GM12878 (cell line): ENCODE data around the gene KIRREL3.

Experiments used
- BRCA1 ChIP-seq: IDR thresholded peaks from 2 replicates; pipeline ENCODE4 v1.6.1; 2011; ENCODE audit warnings: low read depth, low read length, improper control_type of control experiment
- CHD2 ChIP-seq: IDR thresholded peaks from 2 replicates; pipeline ENCODE4 v1.6.1; 2011; ENCODE audit warnings: low read depth, low read length, improper control_type of control experiment, borderline replicate concordance
- GABPA ChIP-seq: IDR thresholded peaks from 2 replicates; pipeline ENCODE4 v1.6.1; 2014; ENCODE audit warnings: antibody characterized with exemption, low read depth, mild to moderate bottlenecking, inconsistent platforms
- MTA3 ChIP-seq: IDR thresholded peaks from 2 replicates; pipeline ENCODE4 v1.6.1; 2012; ENCODE audit warnings: low read length, inconsistent platforms, borderline replicate concordance
- NR2C1 ChIP-seq: fragments of 450-650 bp; IDR thresholded peaks from 2 replicates; pipeline ENCODE4 v1.6.1; 2017; ENCODE audit warnings: antibody characterized with exemption, mild to moderate bottlenecking, moderate library complexity
- PAX8 ChIP-seq: fragments of 450-650 bp; IDR thresholded peaks from 2 replicates; pipeline ENCODE4 v1.6.1; 2017; ENCODE audit warnings: mild to moderate bottlenecking, moderate library complexity
- POLR2AphosphoS5 ChIP-seq: IDR thresholded peaks from 2 replicates; pipeline ENCODE4 v1.6.1; 2011; ENCODE audit warnings: mild to moderate bottlenecking, low read length, inconsistent platforms
- RBBP5 ChIP-seq: fragments of 200-600 bp; sonication (generic); conservative IDR thresholded peaks from 2 replicates; pipeline ENCODE4 v1.6.1; 2016
- SP1 ChIP-seq: IDR thresholded peaks from one replicate; pipeline ENCODE4 v1.6.1; 2011; ENCODE audit warnings: low read depth, low read length
- TF ChIP-seq, protein P1 (sequence below), 3 experiments: IDR thresholded peaks in 2 of 3; conservative IDR thresholded peaks in 1 of 3; 2 replicates each; pipeline ENCODE4 v1.5.1; 2011; ENCODE audit warnings: low read depth in 3 of 3, low read length in 3 of 3, mild to moderate bottlenecking in 3 of 3, control low read depth in 2 of 3, moderate library complexity in 2 of 3, inconsistent platforms in 1 of 3, mixed read lengths in 1 of 3; ENCODE audit not compliant: control insufficient read depth in 2 of 3, insufficient read depth in 1 of 3; ENCODE audit errors: extremely low read depth in 1 of 3
- TF ChIP-seq, protein P2 (sequence below): fragments of 450-650 bp; formaldehyde crosslinking; IDR thresholded peaks from 2 replicates; pipeline ENCODE4 v1.4.0; 2020; ENCODE audit warnings: mild to moderate bottlenecking, moderate library complexity

DNA sequence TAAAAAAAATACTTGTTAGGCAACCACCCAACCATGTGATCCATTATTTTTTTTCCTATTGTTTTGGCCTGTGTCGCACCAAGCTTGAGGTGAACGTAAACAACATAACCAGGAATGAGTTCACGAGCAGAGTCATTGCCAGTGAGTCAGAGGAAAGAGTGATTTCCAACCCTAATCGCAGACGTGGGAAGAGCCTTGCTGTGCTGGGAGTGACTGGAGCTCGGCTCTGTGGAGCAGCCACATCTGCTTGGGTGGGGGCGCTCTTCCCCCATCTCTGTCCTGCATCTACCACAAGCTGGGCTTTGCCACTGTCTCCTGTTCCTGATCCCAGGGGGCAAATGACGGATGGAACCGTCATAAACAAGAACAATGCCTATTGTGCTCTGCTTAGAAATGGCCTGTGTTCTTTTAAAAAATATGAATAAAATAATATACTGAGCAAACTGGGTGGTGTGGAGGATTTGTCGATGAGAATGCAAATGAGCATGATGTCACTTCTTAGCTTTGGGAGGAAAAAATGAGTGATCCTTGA, 210.0 kb downstream of the KIRREL3 start:
- TF ChIP-seq MTA3 (no peak), SP1 (no peak), GABPA (no peak), RBBP5 (no peak), BRCA1 (no peak), CHD2 (no peak), PAX8 (no peak), NR2C1 (no peak), POLR2AphosphoS5 (no peak)
- TF ChIP-seq, protein P1, sequence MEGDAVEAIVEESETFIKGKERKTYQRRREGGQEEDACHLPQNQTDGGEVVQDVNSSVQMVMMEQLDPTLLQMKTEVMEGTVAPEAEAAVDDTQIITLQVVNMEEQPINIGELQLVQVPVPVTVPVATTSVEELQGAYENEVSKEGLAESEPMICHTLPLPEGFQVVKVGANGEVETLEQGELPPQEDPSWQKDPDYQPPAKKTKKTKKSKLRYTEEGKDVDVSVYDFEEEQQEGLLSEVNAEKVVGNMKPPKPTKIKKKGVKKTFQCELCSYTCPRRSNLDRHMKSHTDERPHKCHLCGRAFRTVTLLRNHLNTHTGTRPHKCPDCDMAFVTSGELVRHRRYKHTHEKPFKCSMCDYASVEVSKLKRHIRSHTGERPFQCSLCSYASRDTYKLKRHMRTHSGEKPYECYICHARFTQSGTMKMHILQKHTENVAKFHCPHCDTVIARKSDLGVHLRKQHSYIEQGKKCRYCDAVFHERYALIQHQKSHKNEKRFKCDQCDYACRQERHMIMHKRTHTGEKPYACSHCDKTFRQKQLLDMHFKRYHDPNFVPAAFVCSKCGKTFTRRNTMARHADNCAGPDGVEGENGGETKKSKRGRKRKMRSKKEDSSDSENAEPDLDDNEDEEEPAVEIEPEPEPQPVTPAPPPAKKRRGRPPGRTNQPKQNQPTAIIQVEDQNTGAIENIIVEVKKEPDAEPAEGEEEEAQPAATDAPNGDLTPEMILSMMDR (IDR thresholded peaks at IDR 0.05 in 2 of 3, conservative IDR thresholded peaks at IDR 0.05 in 1 of 3; ENCODE audit: control insufficient read depth in 2 of 3, extremely low read depth in 1 of 3, insufficient read depth in 1 of 3, low read depth in 3 of 3, low read length in 3 of 3): no peak
- TF ChIP-seq, protein P2, sequence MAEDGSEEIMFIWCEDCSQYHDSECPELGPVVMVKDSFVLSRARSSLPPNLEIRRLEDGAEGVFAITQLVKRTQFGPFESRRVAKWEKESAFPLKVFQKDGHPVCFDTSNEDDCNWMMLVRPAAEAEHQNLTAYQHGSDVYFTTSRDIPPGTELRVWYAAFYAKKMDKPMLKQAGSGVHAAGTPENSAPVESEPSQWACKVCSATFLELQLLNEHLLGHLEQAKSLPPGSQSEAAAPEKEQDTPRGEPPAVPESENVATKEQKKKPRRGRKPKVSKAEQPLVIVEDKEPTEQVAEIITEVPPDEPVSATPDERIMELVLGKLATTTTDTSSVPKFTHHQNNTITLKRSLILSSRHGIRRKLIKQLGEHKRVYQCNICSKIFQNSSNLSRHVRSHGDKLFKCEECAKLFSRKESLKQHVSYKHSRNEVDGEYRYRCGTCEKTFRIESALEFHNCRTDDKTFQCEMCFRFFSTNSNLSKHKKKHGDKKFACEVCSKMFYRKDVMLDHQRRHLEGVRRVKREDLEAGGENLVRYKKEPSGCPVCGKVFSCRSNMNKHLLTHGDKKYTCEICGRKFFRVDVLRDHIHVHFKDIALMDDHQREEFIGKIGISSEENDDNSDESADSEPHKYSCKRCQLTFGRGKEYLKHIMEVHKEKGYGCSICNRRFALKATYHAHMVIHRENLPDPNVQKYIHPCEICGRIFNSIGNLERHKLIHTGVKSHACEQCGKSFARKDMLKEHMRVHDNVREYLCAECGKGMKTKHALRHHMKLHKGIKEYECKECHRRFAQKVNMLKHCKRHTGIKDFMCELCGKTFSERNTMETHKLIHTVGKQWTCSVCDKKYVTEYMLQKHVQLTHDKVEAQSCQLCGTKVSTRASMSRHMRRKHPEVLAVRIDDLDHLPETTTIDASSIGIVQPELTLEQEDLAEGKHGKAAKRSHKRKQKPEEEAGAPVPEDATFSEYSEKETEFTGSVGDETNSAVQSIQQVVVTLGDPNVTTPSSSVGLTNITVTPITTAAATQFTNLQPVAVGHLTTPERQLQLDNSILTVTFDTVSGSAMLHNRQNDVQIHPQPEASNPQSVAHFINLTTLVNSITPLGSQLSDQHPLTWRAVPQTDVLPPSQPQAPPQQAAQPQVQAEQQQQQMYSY: no peak
